H9 (cell line): ENCODE data around the gene MYCN. TPM values are rescaled to one million over a fixed set of nuclear protein-coding genes. Genes with fewer than 3 reads are reported as not detected.

Source experiments
- DNase-seq: peaks from one replicate; pipeline ENCODE4 v3.0.0-alpha.2; 2017
- H2AFZ ChIP-seq: one replicate; pipeline ENCODE4 v1.6.1; 2013; ENCODE audit warnings: mild to moderate bottlenecking, low read length, control low read depth, moderate library complexity
- H2AK5ac ChIP-seq: 2 replicates; pipeline ENCODE4 v1.6.1; 2013; ENCODE audit warnings: low read length, control low read depth, mixed read lengths; ENCODE audit not compliant: insufficient read length
- H2BK120ac ChIP-seq: one replicate; pipeline ENCODE4 v1.6.1; 2013; ENCODE audit warnings: low read depth, mild to moderate bottlenecking, low read length, control low read depth, inconsistent platforms; ENCODE audit not compliant: poor library complexity, severe bottlenecking
- H2BK12ac ChIP-seq: 2 replicates; pipeline ENCODE4 v1.6.1; 2013; ENCODE audit warnings: low read length, control low read depth, mixed read lengths, low read depth; ENCODE audit not compliant: insufficient read length
- H2BK15ac ChIP-seq: 2 replicates; pipeline ENCODE4 v1.6.1; 2013; ENCODE audit warnings: low read depth, low read length, control low read depth
- H2BK20ac ChIP-seq: one replicate; pipeline ENCODE4 v1.6.1; 2013; ENCODE audit warnings: low read depth, mild to moderate bottlenecking, low read length, control low read depth, inconsistent platforms; ENCODE audit not compliant: poor library complexity, severe bottlenecking
- H2BK5ac ChIP-seq: 2 replicates; pipeline ENCODE4 v1.6.1; 2013; ENCODE audit warnings: low read length, control low read depth, mixed read lengths; ENCODE audit not compliant: insufficient read length
- H3K14ac ChIP-seq: 2 replicates; pipeline ENCODE4 v1.6.1; 2013; ENCODE audit warnings: low read length, control low read depth; ENCODE audit not compliant: insufficient read depth
- H3K18ac ChIP-seq: 2 replicates; pipeline ENCODE4 v1.6.1; 2013; ENCODE audit warnings: low read depth, mild to moderate bottlenecking, mixed read lengths, low read length, control low read depth; ENCODE audit not compliant: insufficient read length
- H3K23ac ChIP-seq: 2 replicates; pipeline ENCODE4 v1.6.1; 2013; ENCODE audit warnings: low read length, control low read depth, mixed read lengths, low read depth; ENCODE audit not compliant: insufficient read length
- H3K23me2 ChIP-seq: 2 replicates; pipeline ENCODE4 v1.6.1; 2013; ENCODE audit warnings: low read depth, mild to moderate bottlenecking, mixed read lengths, low read length, control low read depth; ENCODE audit not compliant: insufficient read length, poor library complexity, severe bottlenecking
- H3K27ac ChIP-seq: 2 replicates; pipeline ENCODE4 v1.5.1; 2013; ENCODE audit warnings: low read length, control low read depth, mixed read lengths, low read depth; ENCODE audit not compliant: insufficient read length
- H3K27me3 ChIP-seq: 2 replicates; pipeline ENCODE4 v1.6.1; 2013; ENCODE audit warnings: low read length, control low read depth, inconsistent platforms; ENCODE audit not compliant: insufficient read depth
- H3K4ac ChIP-seq: 2 replicates; pipeline ENCODE4 v1.6.1; 2013; ENCODE audit warnings: low read depth, mild to moderate bottlenecking, control low read depth, inconsistent platforms, low read length, moderate library complexity
- H3K4me1 ChIP-seq: 2 replicates; pipeline ENCODE4 v1.6.1; 2013; ENCODE audit warnings: low read length, control low read depth, inconsistent platforms; ENCODE audit not compliant: insufficient read depth
- H3K4me2 ChIP-seq: 2 replicates; pipeline ENCODE4 v1.6.1; 2013; ENCODE audit warnings: low read length, control low read depth, mixed read lengths; ENCODE audit not compliant: insufficient read length, insufficient read depth
- H3K56ac ChIP-seq: 2 replicates; pipeline ENCODE4 v1.6.1; 2013; ENCODE audit warnings: low read depth, mild to moderate bottlenecking, mixed read lengths, low read length, control low read depth; ENCODE audit not compliant: insufficient read length
- H3K79me1 ChIP-seq: 2 replicates; pipeline ENCODE4 v1.6.1; 2013; ENCODE audit warnings: low read depth, mild to moderate bottlenecking, moderate library complexity, low read length, control low read depth, inconsistent platforms; ENCODE audit not compliant: insufficient read depth, poor library complexity, severe bottlenecking
- H3K79me2 ChIP-seq: 2 replicates; pipeline ENCODE4 v1.6.1; 2013; ENCODE audit warnings: low read length, control low read depth, inconsistent platforms; ENCODE audit not compliant: insufficient read depth
- H3K9ac ChIP-seq: 2 replicates; pipeline ENCODE4 v1.6.1; 2013; ENCODE audit warnings: low read length, control low read depth, mixed read lengths; ENCODE audit not compliant: insufficient read length; ENCODE audit errors: extremely low read depth
- H3K9me3 ChIP-seq: one replicate; pipeline ENCODE4 v1.6.1; 2013; ENCODE audit warnings: low read depth, low read length, inconsistent platforms; ENCODE audit not compliant: control insufficient read depth
- H3T11ph ChIP-seq: one replicate; pipeline ENCODE4 v1.6.1; 2013; ENCODE audit warnings: mild to moderate bottlenecking, low read length, control low read depth, inconsistent platforms
- H4K20me1 ChIP-seq: one replicate; pipeline ENCODE4 v1.6.1; 2013; ENCODE audit not compliant: control insufficient read depth, insufficient read length, insufficient read depth
- H4K5ac ChIP-seq: 2 replicates; pipeline ENCODE4 v1.6.1; 2013; ENCODE audit warnings: low read depth, mild to moderate bottlenecking, mixed read lengths, low read length, control low read depth; ENCODE audit not compliant: insufficient read length
- H4K8ac ChIP-seq: replicated peaks from 2 replicates; pipeline ENCODE4 v1.6.1; 2013; ENCODE audit warnings: low read length, control low read depth, mixed read lengths, low read depth; ENCODE audit not compliant: insufficient read length
- H4K91ac ChIP-seq: 2 replicates; pipeline ENCODE4 v1.6.1; 2013; ENCODE audit warnings: low read depth, mild to moderate bottlenecking, moderate library complexity, mixed read lengths, low read length, control low read depth; ENCODE audit not compliant: insufficient read length
- H3K27ac Mint-ChIP-seq, 3 experiments: 2 replicates in 2 of 3; 3 replicates in 1 of 3; pipeline ENCODE4 v1.8.0; 2020 to 2021; ENCODE audit warnings: mixed read lengths in 3 of 3, mild to moderate bottlenecking in 1 of 3, moderate library complexity in 1 of 3
- H3K27me3 Mint-ChIP-seq: 2 replicates; pipeline ENCODE4 v1.8.0; 2021; ENCODE audit warnings: low read depth, mild to moderate bottlenecking, moderate library complexity, mixed read lengths
- H3K36me3 Mint-ChIP-seq, 3 experiments: 2 replicates in 2 of 3; 3 replicates in 1 of 3; pipeline ENCODE4 v1.8.0; 2020 to 2021; ENCODE audit warnings: low read depth in 3 of 3, mixed read lengths in 3 of 3; ENCODE audit not compliant: insufficient read depth in 1 of 3
- H3K4me1 Mint-ChIP-seq, 2 experiments: 2 replicates each; pipeline ENCODE4 v1.8.0; 2020; ENCODE audit warnings: mixed read lengths in 2 of 2
- H3K4me3 Mint-ChIP-seq, 2 experiments: 2 replicates in 1 of 2; 3 replicates in 1 of 2; pipeline ENCODE4 v1.8.0; 2020 to 2021; ENCODE audit warnings: mild to moderate bottlenecking in 2 of 2, mixed read lengths in 2 of 2, moderate library complexity in 1 of 2
- H3K9me3 Mint-ChIP-seq, 2 experiments: 2 replicates in 1 of 2; 3 replicates in 1 of 2; pipeline ENCODE4 v1.8.0; 2020; ENCODE audit warnings: mild to moderate bottlenecking in 2 of 2, mixed read lengths in 2 of 2, moderate library complexity in 1 of 2
- WGBS: extraction: QIAGEN DNeasy Blood & Tissue Kit; methylation state at CpG from one replicate; pipeline ENCODE4 v1.1.7; 2013; ENCODE audit warnings: missing lambda C conversion rate, low lambda C conversion rate, mixed read lengths; ENCODE audit not compliant: insufficient read length; ENCODE audit errors: extremely low coverage; 5-methylcytosine and 5-hydroxymethylcytosine counted together
- total RNA-seq: library from RNA; stranded (reverse); gene quantifications from 2 replicates; pipeline ENCODE4 v1.2.1, GENCODE V29; 2021
- TF ChIP-seq, protein P1 (sequence below): fragments of 200-600 bp; sonication (generic); conservative IDR thresholded peaks from 3 replicates; pipeline ENCODE4 v1.8.0; 2021; ENCODE audit warnings: antibody characterized with exemption, mild to moderate bottlenecking

Gene MYCN
- total RNA-seq, 1 experiment from 2014 or later, result 100.0 TPM

- no peak overlapping the region for H2BK5ac ChIP-seq
- peaks cover 5 to 11% of the 10 kb centered on the region in 2 experiments; a peak in 3 of 5 replicates for H3K9me3 Mint-ChIP-seq
- no peak overlapping the region for H3K4me3 Mint-ChIP-seq
- peaks cover 9% of the 10 kb centered on the region for H3K23me2 ChIP-seq
- no peak overlapping the region for H3K23ac ChIP-seq
- peak overlapping the region in 1 of 3 experiments; percentile 30; a peak in 1 of 7 replicates for H3K27ac Mint-ChIP-seq
- H3K79me2 ChIP-seq, result no peaks in the 10 kb centered on the region
- H3T11ph ChIP-seq, result no peak overlapping the region
- peaks cover 2 to 15% (median 4%) of the 10 kb centered on the region in 3 experiments; a peak in 6 of 7 replicates for H3K36me3 Mint-ChIP-seq
- no peaks in the 10 kb centered on the region for H3K79me1 ChIP-seq
- H2AFZ ChIP-seq, result no peak overlapping the region
- peaks cover 10% of the 10 kb centered on the region for H3K4me1 ChIP-seq
- no peak overlapping the region for H3K56ac ChIP-seq
- H3K9ac ChIP-seq, result no peak overlapping the region
- no peak overlapping the region for H4K5ac ChIP-seq
- no peak overlapping the region for H3K18ac ChIP-seq
- no peak overlapping the region for H3K14ac ChIP-seq
- no peak overlapping the region for H3K4ac ChIP-seq
- H2BK120ac ChIP-seq, result no peak overlapping the region
- no peak for DNase-seq
- H2AK5ac ChIP-seq, result no peak overlapping the region
- no peak overlapping the region for H2BK12ac ChIP-seq
- no peak overlapping the region for H4K91ac ChIP-seq
- no peaks in the 10 kb centered on the region for H4K20me1 ChIP-seq
- H3K9me3 ChIP-seq, result no peaks in the 10 kb centered on the region
- no CpG with 5 or more reads among the region's 6 CpGs for WGBS
- no peak overlapping the region for H2BK20ac ChIP-seq
- TF ChIP-seq, protein P1, sequence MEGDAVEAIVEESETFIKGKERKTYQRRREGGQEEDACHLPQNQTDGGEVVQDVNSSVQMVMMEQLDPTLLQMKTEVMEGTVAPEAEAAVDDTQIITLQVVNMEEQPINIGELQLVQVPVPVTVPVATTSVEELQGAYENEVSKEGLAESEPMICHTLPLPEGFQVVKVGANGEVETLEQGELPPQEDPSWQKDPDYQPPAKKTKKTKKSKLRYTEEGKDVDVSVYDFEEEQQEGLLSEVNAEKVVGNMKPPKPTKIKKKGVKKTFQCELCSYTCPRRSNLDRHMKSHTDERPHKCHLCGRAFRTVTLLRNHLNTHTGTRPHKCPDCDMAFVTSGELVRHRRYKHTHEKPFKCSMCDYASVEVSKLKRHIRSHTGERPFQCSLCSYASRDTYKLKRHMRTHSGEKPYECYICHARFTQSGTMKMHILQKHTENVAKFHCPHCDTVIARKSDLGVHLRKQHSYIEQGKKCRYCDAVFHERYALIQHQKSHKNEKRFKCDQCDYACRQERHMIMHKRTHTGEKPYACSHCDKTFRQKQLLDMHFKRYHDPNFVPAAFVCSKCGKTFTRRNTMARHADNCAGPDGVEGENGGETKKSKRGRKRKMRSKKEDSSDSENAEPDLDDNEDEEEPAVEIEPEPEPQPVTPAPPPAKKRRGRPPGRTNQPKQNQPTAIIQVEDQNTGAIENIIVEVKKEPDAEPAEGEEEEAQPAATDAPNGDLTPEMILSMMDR, result no peak
- H3K4me2 ChIP-seq, result no peak overlapping the region
- peaks cover 45 to 56% of the 10 kb centered on the region in 2 experiments for H3K4me1 Mint-ChIP-seq
- no peak overlapping the region for H2BK15ac ChIP-seq
- H3K27ac ChIP-seq, result no peak overlapping the region
- H4K8ac ChIP-seq, result no peak overlapping the region
- H3K27me3 ChIP-seq, result no peaks in the 10 kb centered on the region
- peaks cover 7% of the 10 kb centered on the region for H3K27me3 Mint-ChIP-seq
Measured at GRCh38 chr2:15935189-15935588, 5.2 kb upstream of the MYCN start.
